Peyer's patch (tissue), 4 donors: Measurements from ENCODE around the gene SAPCD1. TPM values are rescaled to one million over a fixed set of nuclear protein-coding genes. Genes with fewer than 3 reads are reported as not detected.

ENCODE experiments used
- DNase-seq, 3 donors: peaks; one replicate each; pipeline ENCODE4 v3.0.0-alpha.2; 2017 to 2019
- H3K27ac ChIP-seq, 4 donors: fragments of 200-600 bp; sonication (generic); one replicate each; pipeline ENCODE4 v1.5.1; 2016 to 2019
- H3K27me3 ChIP-seq, 2 donors: fragments of 200-600 bp; sonication (generic); one replicate each; pipeline ENCODE4 v1.5.1; 2019
- H3K36me3 ChIP-seq, 3 donors: fragments of 200-600 bp; sonication (generic); one replicate each; pipeline ENCODE4 v1.5.1; 2016 to 2019
- H3K4me1 ChIP-seq, 4 donors: fragments of 200-600 bp; sonication (generic); one replicate each; pipeline ENCODE4 v1.5.1; 2016 to 2019
- H3K4me3 ChIP-seq, 4 donors: fragments of 200-600 bp; sonication (generic); 1 replicate in 3 of 4; 2 replicates in 1 of 4; pipeline ENCODE4 v1.5.1; 2016 to 2019; ENCODE audit warnings: mild to moderate bottlenecking in 1 of 4
- H3K9me3 ChIP-seq, 4 donors: fragments of 200-600 bp; sonication (generic); one replicate each; pipeline ENCODE4 v1.5.1; 2016 to 2019; ENCODE audit warnings: mild to moderate bottlenecking in 1 of 4
- POLR2A ChIP-seq, 2 donors: fragments of 450-650 bp; IDR thresholded peaks; one replicate each; pipeline ENCODE4 v1.5.1; 2017; ENCODE audit warnings: antibody characterized with exemption in 2 of 2, mild to moderate bottlenecking in 2 of 2, moderate library complexity in 2 of 2
- total RNA-seq, 4 donors: library from RNA; depleted of rRNA; stranded (reverse); fragments of >200 nt; gene quantifications; one replicate each; pipeline ENCODE4 v1.1.0, GENCODE V29; 2016
- TF ChIP-seq, protein P1 (sequence below), 6 experiments: fragments of 450-650 bp in 4 of 6; fragments of 200-600 bp in 2 of 6; sonication (generic) in 1 of 6; IDR thresholded peaks; one replicate each; pipeline ENCODE4 v1.5.1; 2017 to 2019; ENCODE audit warnings: antibody characterized with exemption in 6 of 6, mild to moderate bottlenecking in 3 of 6, moderate library complexity in 1 of 6

Gene SAPCD1
- total RNA-seq, 4 donors from 2014 or later: 6.6 to 10.3 (median 9.5) TPM

DNA sequence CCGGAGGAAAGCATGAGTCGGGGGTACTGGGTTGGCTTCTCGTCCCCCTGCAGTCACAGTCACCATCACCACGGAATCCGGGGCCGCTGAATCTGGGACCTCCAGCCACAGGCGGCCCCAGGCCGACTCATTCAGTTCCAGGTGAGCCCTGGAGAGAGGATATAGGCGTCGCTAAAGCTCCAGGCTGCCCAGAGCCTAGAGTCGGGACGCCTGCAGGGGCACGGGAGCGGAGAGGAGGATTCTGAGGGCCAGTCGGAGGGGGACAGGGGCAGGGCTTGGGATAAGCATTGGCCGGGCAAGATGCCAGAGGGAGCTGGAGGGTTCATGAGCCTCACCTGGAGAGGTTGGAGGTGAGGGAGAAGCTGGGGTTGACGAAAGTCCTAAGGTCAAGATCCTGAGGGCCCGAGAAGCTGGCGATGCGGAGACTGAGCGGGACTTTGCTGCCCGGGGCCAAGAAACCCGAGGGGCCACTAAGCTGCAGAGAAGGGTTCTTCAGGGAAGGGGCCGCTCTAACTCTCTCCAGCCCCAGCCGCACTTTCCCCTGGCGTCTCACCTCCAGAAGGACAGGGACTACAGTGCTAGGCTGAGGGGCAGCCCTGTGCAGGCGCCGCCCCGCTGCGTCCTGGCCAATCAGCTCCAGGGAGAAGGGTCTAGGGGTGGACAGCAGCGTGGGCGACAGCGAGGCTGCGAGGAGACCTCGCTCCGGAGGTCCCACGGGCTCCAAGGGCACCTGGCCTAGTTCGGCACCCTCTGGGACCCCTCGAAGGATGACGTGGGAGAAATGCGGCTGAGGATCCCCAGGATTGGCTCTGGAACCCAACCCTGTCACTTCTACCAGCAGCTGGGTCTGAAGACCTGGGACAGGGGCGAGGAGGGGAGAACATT, 3.7 kb downstream of the SAPCD1 start:
- no peaks in the 10 kb centered on the region for H3K36me3 ChIP-seq
- no peaks in the 10 kb centered on the region for H3K9me3 ChIP-seq
- H3K27ac ChIP-seq: peak overlapping the region in 1 of 4 donors; percentile 18
- H3K27me3 ChIP-seq: no peaks in the 10 kb centered on the region
- peaks cover 0 to 19% (median 0%) of the 10 kb centered on the region in 4 donors for H3K4me1 ChIP-seq
- peak overlapping the region in 2 of 4 donors; percentile 41 for H3K4me3 ChIP-seq
- TF ChIP-seq, protein P1, sequence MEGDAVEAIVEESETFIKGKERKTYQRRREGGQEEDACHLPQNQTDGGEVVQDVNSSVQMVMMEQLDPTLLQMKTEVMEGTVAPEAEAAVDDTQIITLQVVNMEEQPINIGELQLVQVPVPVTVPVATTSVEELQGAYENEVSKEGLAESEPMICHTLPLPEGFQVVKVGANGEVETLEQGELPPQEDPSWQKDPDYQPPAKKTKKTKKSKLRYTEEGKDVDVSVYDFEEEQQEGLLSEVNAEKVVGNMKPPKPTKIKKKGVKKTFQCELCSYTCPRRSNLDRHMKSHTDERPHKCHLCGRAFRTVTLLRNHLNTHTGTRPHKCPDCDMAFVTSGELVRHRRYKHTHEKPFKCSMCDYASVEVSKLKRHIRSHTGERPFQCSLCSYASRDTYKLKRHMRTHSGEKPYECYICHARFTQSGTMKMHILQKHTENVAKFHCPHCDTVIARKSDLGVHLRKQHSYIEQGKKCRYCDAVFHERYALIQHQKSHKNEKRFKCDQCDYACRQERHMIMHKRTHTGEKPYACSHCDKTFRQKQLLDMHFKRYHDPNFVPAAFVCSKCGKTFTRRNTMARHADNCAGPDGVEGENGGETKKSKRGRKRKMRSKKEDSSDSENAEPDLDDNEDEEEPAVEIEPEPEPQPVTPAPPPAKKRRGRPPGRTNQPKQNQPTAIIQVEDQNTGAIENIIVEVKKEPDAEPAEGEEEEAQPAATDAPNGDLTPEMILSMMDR (IDR thresholded peaks at IDR 0.05): no peak
- TF ChIP-seq POLR2A (IDR thresholded peaks at IDR 0.05): peak in 1 of 2 donors; percentile 19
- peak in 2 of 3 donors; percentile 66 to 79 for DNase-seq

DNA sequence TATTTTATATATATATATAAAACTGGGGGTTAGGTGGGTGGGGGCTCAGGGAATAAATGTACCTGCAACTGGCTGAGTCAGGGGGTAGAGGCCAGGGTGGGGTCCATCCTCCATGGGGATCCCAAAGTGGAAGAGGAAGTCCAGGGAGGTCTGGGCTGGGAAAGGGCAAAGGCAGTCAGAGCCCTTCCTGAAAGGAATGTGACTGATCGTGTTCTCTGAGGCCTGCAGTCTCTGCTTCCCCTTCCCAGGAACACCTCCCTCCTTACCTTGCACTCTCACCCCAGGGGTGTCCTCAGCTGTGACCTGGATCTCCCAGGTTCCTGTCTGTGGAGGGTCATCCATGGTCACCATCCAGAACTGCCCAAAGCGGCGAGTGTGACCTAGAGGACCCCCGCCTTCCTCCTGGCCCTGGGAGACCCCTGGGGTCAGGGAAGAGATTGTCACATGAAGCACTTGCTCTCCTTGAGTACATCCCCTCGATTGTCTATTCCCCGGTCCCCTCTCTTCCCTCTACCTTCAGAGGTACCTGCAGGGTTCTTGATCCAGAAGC, 4.7 kb downstream of the SAPCD1 start:
- H3K36me3 ChIP-seq: no peaks in the 10 kb centered on the region
- H3K9me3 ChIP-seq: no peaks in the 10 kb centered on the region
- H3K4me1 ChIP-seq: peaks cover 0 to 15% (median 0%) of the 10 kb centered on the region in 4 donors
- no peak overlapping the region for H3K27ac ChIP-seq
- no peak overlapping the region for H3K4me3 ChIP-seq
- TF ChIP-seq POLR2A (IDR thresholded peaks at IDR 0.05): no peak
- TF ChIP-seq, protein P1 (IDR thresholded peaks at IDR 0.05): no peak
- DNase-seq: no peak
- H3K27me3 ChIP-seq: no peaks in the 10 kb centered on the region

DNA sequence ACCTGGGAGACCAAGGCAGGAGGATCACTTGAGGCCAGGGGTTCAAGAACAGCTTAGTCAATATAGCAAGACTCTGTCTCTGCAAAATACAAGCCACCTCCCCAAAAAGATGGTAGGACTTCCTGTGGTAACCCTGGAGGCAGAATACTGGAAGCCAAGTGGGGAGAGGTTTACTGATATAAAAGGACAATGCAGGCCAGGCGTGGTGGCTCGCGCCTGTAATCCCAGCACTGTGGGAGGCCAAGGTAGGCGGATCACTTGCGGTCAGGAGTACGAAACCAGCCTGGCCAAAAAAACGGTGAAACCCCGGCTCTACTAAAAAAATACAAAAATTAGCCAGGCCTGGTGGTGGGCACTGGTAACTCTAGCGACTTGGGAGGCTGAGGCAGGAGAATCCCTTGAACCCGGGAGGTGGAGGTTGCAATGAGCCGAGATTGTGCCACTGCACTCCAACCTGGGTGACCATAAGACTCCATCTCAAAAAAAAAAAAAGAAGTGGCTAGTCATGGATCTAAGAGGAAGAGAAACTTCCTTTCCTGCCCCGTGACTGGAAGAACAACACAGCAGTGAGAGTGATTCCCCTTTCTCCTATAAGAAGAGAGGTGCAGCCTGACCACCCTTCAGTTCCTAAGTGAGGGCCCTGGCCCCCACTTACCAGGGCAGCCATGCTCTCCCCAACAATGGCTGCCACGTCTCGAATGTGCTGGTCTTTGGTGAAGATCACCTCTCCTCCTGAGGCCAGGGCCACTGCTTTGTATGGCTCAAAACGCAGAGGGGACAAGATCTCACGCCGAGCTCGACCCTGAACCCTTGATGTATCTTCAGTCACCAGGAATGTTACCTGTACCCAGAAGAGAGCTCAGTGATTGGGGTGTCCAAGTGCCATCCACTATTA, 6.2 kb downstream of the SAPCD1 start:
- no peak for DNase-seq
- H3K27me3 ChIP-seq: no peaks in the 10 kb centered on the region
- no peaks in the 10 kb centered on the region for H3K9me3 ChIP-seq
- no peak overlapping the region for H3K27ac ChIP-seq
- H3K4me1 ChIP-seq: peaks cover 0 to 19% (median 1%) of the 10 kb centered on the region in 4 donors
- no peaks in the 10 kb centered on the region for H3K36me3 ChIP-seq
- H3K4me3 ChIP-seq: no peak overlapping the region
- TF ChIP-seq POLR2A (IDR thresholded peaks at IDR 0.05): no peak
- TF ChIP-seq, protein P1 (IDR thresholded peaks at IDR 0.05): no peak

DNA sequence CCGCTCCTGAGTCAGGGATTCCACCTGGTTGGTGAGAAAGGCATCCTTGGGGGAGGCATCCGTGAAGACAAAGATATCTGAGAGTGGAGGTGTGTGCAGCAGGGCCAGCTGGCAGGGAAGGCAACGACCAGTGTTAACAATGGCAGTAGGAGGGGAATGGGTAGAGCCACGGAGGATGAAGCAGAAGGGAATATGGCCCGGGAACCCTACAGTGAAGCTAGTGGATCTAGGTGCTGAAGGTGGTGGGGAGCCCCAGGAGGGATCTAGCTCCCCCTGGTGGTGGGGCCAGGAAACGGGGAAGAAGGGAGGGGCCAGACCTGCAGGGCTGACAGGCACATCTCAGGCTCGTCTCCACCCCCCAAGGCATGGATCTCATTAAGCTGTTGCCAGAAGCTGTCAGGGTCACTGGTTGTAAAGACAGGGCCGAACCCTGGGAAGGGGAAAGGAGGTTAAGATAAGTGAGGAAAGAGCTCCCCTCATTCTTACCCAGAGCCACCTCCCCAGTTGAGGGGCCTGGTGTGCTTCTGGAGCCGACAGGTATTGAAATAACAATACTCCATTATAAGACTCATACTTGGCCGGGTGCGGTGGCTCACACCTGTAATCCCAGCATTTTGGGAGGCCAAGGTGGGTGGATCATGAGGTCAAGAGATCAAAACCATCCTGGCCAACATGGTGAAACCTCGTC, 7.4 kb downstream of the SAPCD1 start:
- Histone ChIP-seq H3K27ac (peak overlapping the region in 3 of 4 donors; percentile 22 to 65 (median 36)), H3K9me3 (no peaks in the 10 kb centered on the region), H3K27me3 (no peaks in the 10 kb centered on the region), H3K4me1 (peaks cover 0 to 19% (median 1%) of the 10 kb centered on the region in 4 donors), H3K36me3 (no peaks in the 10 kb centered on the region), H3K4me3 (no peak overlapping the region)
- no peak for TF ChIP-seq POLR2A (IDR thresholded peaks at IDR 0.05)
- TF ChIP-seq, protein P1 (IDR thresholded peaks at IDR 0.05): peak; percentile 67 to 93 (median 84)
- DNase-seq: peak; percentile 79 to 94 (median 92)

DNA sequence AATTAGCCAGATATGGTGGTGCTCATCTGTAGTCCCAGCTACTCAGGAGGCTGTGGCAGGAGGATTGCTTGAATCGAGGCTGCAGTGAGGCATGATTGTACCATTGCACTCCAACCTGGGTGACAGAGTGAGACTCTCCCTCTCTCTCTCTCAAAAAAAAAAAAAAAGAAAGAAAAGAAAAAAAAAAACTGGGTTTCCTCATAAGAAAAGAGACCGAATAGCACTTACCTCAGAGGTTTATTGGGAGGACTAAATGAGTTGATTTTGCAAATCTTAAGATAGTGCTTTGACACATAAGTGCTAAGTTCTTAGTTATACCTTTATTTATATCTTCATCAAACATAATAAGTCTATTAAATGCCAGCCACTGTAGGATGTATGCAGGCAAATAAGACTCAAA, 8.4 kb downstream of the SAPCD1 start:
- H3K27me3 ChIP-seq: no peaks in the 10 kb centered on the region
- TF ChIP-seq, protein P1 (IDR thresholded peaks at IDR 0.05): no peak
- TF ChIP-seq POLR2A (IDR thresholded peaks at IDR 0.05): no peak

More for the DNA sequence above, 8.4 kb downstream of the SAPCD1 start:
- Histone ChIP-seq H3K27ac (no peak overlapping the region), H3K4me1 (peaks cover 0 to 25% (median 1%) of the 10 kb centered on the region in 4 donors), H3K9me3 (no peaks in the 10 kb centered on the region), H3K4me3 (no peak overlapping the region), H3K36me3 (no peaks in the 10 kb centered on the region)
- DNase-seq: no peak
